Activated gamma-delta T cell treated with Interleukin-2 at 50 U/mL for 16 hours (primary cell): ENCODE results near the gene NUF2.
"Not testable (repeated sequence)": the region's sequence is repeated elsewhere in the genome, so short reads cannot be mapped to it uniquely, and the experiment has no call there.

Experiments
- DNase-seq: peaks from one replicate; pipeline ENCODE4 v3.0.0-alpha.2; 2020

Gene NUF2

GRCh38 chr1:163337631-163338030 is 15.9 kb downstream of the NUF2 start:
- no peak for DNase-seq

DNA sequence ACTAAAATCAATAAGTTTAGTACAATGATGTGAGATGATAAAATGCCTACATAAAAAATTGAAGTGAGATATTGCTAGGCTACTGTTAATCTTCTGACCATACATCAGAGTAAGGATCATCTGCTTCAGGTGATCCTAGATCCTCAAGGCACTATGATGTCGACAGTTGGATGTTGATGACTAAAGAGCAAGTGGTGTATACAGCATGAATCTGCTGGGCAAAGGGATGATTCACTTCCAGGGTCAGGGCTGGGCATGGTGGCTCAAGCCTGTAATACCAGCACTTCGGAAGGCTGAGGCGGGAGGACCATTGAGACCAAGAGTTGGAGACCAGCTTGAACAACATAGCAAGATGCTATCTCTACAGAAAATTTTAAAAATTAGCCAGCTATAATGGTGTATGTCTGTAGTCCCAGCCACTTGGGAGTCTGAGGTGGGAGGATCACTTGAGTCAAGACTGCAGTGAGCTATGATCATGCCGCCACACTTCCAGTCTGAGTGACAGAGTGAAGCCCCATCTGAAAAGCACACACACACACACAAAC is 24.6 kb downstream of the NUF2 start:
- no peak for DNase-seq

GRCh38 chr1:163347106-163347505 is 25.4 kb downstream of the NUF2 start:
- DNase-seq: no peak

- DNase-seq: no peak
Observed at GRCh38 chr1:163351912-163352311, 30.2 kb downstream of the NUF2 start.

GRCh38 chr1:163357378-163357777 is 35.6 kb downstream of the NUF2 start:
- DNase-seq: no peak

- DNase-seq: not testable (repeated sequence)
Observed at GRCh38 chr1:163358172-163358571, 36.4 kb downstream of the NUF2 start.

DNA sequence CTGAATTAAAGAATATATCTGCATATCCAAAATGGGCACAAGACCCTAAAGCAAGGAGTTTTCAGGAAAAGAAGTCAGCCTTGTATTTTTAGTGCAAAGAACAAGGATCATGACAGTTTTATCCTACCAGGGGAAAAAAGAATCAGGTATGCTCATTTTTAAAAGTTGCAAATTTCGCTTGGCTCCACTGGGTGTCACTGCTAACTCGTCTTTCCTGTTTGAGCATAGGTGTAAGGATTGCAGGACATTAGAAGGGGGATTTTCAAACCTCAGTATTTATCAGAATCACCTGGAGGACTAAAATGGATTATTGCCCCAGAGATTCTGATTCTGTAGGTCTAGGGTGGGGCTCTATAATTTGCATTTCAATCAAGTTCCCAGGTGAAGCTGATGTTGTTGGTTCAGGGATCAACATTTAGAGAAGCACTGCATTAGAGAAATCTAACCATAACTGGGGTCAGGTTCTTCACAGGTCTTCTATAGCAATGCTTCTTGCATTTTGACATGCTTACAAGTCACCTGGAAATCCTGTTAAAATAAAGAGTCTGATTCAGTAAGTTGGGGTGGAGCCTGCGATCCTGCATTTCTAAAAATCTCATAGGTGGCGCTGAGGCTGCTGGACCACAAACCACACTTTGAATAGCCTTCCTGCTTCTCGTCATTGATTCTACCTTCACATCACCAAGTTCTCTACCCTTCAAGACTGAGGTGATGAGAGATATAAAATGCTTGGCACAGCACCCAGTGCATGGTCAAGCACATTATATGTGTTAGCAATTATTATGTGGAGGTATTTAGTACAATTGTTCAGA is 39.6 kb downstream of the NUF2 start:
- no peak for DNase-seq

- no peak for DNase-seq
Observed at GRCh38 chr1:163365186-163365585, 43.4 kb downstream of the NUF2 start.

DNA sequence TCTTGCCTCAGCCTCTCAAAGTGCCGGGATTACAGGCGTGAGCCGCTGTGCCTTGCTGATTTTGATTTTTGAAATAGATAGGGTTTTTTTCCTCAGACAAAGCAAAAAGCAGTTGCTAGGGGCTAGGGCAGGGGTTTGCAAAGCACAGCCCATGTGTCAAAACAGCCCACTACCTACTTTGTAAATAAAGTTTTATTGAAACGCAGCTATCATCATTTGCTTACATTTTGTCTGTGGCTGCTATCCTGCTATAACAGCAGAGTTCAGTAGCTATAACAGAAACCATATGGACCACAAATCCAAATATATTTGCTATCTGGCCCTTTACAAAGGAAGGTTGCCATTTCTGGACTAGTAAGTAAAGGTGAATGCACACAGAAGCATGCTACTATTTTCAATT is 44.8 kb downstream of the NUF2 start:
- DNase-seq: no peak

- DNase-seq: no peak
Observed at GRCh38 chr1:163367721-163368120, 46.0 kb downstream of the NUF2 start.

- DNase-seq: no peak
Observed at GRCh38 chr1:163372576-163372975, 50.8 kb downstream of the NUF2 start.

DNA sequence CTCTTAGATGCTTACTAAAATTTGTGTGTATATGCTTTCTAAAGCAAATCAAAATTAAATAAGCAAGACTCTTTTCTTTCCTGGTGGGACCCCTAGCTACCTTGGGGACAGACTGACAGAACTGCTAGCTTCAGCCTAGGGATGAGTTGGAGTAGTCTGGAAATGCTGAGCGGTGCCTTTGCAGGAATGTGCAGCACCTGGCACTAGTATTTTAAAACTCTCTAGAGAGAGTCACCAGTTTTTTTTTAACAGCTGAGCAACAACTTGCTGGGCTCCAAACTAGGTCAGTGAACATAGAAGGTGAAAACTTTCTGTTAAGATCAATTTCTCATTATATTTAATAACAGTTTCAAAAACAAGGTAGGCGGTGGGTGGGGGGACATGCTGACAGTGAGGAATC is 56.8 kb downstream of the NUF2 start:
- DNase-seq: no peak

GRCh38 chr1:163379801-163380200 is 58.0 kb downstream of the NUF2 start:
- no peak for DNase-seq

GRCh38 chr1:163381487-163382184 is 59.9 kb downstream of the NUF2 start:
- no peak for DNase-seq

GRCh38 chr1:163382395-163382794 is 60.6 kb downstream of the NUF2 start:
- DNase-seq: no peak

DNA sequence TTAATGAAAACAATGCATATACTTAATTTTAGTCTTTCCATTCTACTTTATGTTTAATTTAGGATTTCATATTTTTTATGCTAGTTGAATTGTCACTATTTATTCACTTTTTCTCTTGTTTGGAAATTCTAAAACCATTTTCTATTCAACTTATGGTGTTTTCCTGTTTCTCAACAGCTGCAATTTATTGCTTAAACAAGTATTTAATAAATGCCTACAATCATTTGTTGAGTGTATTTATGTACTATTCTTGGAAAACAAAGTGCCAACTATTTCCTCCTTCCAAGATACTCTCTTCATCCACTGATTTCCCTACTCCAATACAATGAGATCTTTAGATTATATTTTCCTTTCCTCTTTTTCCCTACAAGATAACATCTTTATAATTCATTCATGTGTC is 65.4 kb downstream of the NUF2 start:
- no peak for DNase-seq

GRCh38 chr1:163388970-163389369 is 67.2 kb downstream of the NUF2 start:
- no peak for DNase-seq

DNA sequence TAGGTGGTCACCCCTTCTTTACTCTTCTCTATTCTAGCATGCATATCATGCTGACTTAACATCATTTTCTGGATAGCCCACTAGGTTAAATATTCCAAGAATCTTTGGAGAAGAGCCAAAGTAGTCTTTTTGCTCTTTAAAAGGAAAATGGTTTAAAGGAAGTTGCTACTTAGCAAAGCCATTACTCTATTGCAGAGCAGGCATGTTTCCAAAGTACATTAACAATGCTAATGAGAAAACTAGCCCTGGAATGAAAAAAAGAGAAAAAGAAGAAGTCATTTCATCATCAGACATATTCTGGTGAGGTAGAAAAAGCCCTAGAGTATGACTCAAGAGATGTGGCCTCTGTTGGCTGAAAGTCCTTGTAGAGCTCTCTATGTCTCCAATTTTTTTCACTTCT is 74.0 kb downstream of the NUF2 start:
- no peak for DNase-seq

- DNase-seq: no peak
Observed at GRCh38 chr1:163397451-163398200, 75.9 kb downstream of the NUF2 start.

GRCh38 chr1:163399001-163399400 is 77.2 kb downstream of the NUF2 start:
- DNase-seq: no peak

DNA sequence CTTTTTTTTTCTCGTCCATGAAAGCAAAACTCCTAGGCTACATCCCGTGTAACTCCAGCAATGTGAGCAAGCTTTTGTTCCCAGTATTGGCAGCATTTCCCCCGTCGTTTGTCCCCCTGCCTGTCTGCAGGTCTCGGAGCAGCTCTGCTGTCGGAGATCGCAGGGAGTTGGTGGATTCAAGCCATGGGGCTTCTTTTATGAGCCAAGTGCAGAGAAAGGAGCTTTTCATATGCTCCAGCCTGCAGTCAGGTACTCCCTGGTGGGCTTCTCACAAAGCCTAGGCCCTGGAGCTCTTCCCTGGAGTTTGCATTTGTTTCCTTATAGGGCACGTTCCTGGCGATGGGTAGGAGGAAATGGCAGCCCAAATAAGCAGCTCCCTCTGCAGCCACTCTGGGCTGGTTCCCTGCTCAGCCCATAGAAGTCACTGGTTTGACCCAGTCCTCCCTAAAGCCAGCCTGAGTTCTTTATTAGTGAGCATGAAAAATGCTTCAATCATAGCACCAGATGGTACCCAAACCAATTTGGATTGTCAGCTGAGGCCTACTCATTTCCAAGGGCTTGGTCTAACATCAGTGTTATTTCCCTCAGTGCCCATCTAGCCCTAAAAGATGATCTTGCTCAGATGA is 78.3 kb downstream of the NUF2 start:
- no peak for DNase-seq

DNA sequence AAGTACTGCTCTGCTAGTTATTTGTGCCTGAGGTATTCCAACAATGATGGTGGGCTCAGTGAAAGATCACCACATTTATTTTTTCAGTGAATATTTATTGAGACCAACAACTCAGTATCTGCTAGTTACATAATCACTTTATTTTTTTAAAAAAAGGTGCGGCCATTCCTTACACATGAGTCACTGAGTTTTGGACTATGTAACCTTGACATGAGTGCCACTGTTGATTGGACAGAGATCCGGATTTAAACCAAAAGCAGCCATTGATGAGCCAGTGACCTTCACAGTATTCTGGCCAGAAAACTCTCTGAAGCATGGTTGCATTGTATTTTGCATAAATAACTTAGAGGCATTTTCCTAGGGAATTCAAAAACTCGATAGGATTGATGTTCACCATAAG is 79.5 kb downstream of the NUF2 start:
- DNase-seq: no peak
